SK-N-SH treated with all-trans-retinoic acid at 6 μM for 48 hours (cell line): ENCODE measurements around the gene CDH4.

Experiments
- CSRNP3 ChIP-seq: fragments of 250-450 bp; sonication (Bioruptor Pico); IDR thresholded peaks from 2 replicates; pipeline ENCODE4 v1.5.1; 2021; ENCODE audit warnings: mild to moderate bottlenecking, moderate library complexity
- PATZ1 ChIP-seq: fragments of 250-450 bp; sonication (Bioruptor Pico); IDR thresholded peaks from 2 replicates; pipeline ENCODE4 v1.8.0; 2020; ENCODE audit warnings: mild to moderate bottlenecking, moderate library complexity, borderline replicate concordance
- ZFP30 ChIP-seq: fragments of 450-650 bp; formaldehyde crosslinking; IDR thresholded peaks from 2 replicates; pipeline ENCODE4 v1.5.0; 2022; ENCODE audit warnings: mild to moderate bottlenecking, moderate library complexity
- ZNF70 ChIP-seq: fragments of 450-650 bp; formaldehyde crosslinking; IDR thresholded peaks from 2 replicates; pipeline ENCODE4 v1.5.0; 2020; ENCODE audit warnings: mild to moderate bottlenecking, moderate library complexity

GRCh38 chr20:61580958-61581824 lies 329.1 kb downstream of the CDH4 start:
- TF ChIP-seq ZNF70 = no peak
- TF ChIP-seq CSRNP3 (CRISPR knock-in tag) = no peak
- TF ChIP-seq PATZ1 = no peak
- TF ChIP-seq ZFP30 (CRISPR knock-in tag) = no peak
